CD4-positive, alpha-beta T cell treated with Interleukin-4 for 4 hours (primary cell): ENCODE data around the gene MSANTD1.
A peak's percentile ranks its signal among the peaks of the same experiment; 100 is the strongest.
"Not testable (repeated sequence)": the region's sequence is repeated elsewhere in the genome, so short reads cannot be mapped to it uniquely, and the experiment has no call there.

Experiments used
- DNase-seq: peaks from one replicate; pipeline ENCODE4 v3.0.0-alpha.2; 2020

MSANTD1 gene

DNA sequence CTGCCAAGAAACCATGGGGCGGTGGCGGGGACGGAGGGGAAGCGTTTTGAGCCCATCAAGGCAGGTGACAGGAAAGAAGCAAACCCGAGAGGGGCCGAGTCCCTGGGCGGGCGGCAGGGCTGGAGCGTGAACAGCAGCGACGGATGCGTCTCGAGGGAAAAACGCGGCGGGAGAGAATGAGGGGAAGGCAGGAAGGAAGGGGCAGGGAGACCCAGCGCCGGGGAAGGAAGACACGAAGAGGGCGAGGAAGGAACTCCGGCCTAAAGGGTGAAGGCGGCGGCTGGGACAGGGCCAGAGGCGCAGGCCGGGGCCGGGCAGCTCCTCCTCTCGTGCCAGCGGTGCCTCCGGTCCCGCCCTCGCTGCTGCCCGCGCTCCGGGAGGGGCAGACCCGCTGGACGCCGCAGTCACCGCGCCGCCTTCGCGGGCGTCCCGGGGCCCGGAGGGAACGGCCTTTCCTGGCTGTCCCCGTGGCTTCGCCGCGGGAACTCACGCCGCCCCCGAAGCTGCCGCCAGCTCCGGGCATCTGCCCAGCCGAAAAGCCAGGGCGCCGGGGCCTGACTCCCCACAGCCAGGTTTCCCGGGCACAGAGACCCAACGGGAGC, 43.1 kb downstream of the MSANTD1 start:
- DNase-seq = no peak

DNA sequence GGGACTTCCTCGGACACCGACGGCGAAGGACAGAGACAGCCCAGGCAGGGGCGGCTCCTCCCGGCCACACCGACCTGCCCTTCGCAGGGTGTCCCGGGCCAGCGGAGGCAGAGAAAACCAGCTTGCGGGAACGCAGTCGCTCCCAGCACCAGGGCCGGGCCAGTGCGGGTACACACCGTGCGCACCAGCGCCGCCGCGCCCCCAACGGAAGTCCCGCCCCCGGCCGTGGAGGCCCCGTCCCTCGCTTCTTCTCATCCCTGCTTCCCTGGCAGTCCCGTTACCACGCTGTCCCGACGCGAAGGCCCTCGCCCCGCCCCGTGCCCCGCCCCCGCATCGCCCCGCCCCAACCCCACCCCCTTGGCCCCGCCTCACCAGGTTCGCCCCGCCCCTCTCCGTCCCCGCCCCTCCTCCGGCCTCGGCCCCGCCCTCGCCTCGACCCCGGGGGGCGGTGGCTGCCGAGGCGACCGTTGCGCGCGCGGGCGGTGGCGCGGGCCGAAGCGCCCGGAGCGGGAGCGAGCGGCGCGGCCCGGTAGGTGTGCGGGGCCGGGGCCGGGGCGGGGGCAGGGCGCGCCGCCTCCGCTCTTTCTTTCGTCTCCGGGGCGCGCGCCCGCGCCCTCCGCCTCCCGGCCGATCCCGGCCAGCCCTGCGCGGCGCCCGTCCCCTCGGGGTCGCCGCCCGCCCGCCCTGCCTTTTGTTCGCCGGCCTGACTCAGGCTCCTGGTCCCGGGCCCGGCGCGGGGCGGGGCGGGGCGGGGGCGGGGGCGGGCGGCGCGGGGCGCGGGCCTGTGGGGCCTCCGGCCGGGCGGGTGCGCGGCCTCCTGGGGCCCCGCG, 43.8 kb downstream of the MSANTD1 start, which contains the start of gene RGS12:
RGS12 (plus strand) TSS at position 451 of the 830 bp plus-strand sequence. CDS start 23,150 bp downstream, outside the sequence.
- peak; percentile 87 for DNase-seq

GRCh38 chr4:3293401-3294391, 44.7 kb downstream of the MSANTD1 start:
- DNase-seq = no peak

DNA sequence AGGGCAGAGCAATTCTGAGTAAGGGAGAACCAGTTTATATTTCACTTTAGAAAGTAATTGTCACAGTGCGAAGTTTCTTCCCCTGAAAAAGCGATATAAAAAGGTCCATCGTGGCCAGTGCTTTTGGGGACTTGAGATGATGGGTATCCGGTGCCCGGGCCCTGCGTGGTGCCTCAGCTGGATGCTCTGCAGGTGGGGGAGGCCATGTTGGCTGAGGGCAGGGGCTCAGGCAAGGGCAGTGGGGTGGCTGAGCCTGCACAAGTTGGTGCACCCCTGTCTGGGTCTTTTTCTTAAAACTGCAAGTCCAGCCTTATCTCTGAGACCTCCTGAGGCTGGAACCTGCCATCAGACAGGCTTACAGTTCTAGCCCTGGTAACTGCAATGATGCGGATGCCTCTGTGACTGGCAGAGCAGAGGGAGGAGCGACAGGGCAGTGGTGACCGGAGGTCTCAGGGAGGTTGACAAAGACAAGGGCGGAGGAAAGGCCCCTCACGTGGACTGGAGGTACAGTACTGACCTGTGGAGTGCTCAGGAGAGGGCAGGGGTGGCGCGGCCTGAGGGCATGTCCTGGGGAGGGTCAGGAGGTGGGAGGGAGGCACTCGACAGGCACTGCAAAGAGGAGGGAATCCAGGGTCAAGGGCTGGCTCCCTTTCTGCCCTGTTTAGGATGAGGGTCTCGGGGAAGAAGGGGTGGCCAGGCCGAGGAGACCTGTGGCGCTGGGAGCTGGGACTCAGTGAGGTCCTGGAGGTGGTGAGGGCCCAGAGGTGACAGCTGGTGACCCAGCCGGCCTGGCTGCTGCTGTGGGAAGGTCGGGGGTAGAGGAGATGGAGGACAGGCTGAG, 45.7 kb downstream of the MSANTD1 start:
- DNase-seq = no peak

GRCh38 chr4:3295837-3296624, 47.1 kb downstream of the MSANTD1 start:
- no peak for DNase-seq

GRCh38 chr4:3296651-3297050, 47.7 kb downstream of the MSANTD1 start:
- no peak for DNase-seq

DNA sequence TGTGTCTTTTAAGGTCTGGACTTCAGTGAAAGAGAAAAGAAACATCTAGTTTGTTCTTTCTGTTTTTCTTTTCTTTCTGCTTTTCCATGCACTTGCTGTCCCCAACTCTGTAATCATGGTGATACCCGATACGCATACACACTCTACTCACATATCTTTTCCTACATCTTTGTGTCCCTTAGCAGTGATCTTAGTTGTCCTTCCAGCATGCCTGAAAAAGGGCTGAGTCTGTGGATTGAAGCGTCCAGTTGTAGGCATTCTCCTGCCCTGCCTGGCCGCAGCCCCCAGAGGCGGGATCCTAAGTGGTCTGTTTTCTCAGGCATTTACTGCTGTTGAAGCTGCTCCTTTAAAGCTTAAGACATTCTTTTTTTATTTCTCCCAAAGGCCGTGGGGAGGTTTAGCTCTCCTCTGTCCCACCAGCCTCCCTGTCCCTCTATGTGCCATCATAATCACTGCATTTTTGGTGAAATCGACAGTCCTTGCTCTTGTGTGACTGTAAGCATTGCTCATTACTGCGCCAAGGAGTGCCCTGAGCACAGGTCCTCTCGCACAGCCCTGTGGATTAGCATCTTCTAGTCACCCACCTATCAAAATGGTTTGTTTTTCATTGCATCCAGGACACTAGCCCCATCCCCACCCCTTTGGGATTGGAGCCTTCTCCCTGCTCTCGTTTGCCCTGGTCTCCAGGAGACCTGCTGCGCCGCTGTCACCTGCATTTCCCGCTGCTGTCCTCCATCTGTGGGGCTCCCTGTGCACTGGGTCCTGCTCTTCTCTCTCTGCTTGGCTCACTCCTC, 48.3 kb downstream of the MSANTD1 start:
- no peak for DNase-seq

GRCh38 chr4:3299122-3299975, 50.4 kb downstream of the MSANTD1 start:
- no peak for DNase-seq

DNA sequence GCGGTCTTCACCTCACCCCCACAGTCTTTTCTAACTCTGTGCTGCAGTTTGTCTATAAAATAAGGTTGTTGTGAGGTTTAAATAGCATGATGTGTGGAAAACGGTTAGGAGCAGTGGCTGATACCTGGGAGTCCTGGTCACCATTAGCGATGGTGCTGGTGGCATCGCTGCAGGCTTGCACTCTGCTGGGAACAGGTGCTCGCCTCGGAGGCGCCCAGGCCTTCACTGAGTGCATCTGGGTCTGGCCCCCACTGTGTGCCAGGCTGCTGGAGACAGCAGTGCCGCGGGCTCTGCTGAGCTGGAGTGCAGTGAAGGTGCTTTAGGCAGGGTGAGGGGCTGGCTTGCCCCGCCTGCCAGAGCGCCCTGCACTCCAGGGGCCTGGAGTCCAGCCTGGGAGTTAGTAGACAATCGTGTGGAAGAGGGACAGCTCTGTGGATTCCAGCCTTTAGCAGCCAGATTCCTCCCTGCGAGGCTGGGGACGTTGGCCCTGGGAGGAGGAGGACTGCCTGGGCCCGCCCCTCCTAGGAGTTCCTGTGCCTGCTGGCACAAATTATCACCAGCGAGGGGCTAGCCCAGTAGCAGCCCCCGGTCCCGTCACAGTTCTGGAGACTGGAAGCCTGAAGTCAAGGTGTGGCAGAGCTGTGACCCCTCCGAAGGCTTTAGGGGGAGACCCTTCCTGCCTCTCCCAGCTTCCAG, 51.2 kb downstream of the MSANTD1 start:
- DNase-seq = no peak

GRCh38 chr4:3300882-3301281, 51.9 kb downstream of the MSANTD1 start:
- DNase-seq = not testable (repeated sequence)

GRCh38 chr4:3301450-3302172, 52.7 kb downstream of the MSANTD1 start:
- no peak for DNase-seq

- peak; percentile 80 for DNase-seq
Measured at GRCh38 chr4:3302173-3302785, 53.3 kb downstream of the MSANTD1 start.

DNA sequence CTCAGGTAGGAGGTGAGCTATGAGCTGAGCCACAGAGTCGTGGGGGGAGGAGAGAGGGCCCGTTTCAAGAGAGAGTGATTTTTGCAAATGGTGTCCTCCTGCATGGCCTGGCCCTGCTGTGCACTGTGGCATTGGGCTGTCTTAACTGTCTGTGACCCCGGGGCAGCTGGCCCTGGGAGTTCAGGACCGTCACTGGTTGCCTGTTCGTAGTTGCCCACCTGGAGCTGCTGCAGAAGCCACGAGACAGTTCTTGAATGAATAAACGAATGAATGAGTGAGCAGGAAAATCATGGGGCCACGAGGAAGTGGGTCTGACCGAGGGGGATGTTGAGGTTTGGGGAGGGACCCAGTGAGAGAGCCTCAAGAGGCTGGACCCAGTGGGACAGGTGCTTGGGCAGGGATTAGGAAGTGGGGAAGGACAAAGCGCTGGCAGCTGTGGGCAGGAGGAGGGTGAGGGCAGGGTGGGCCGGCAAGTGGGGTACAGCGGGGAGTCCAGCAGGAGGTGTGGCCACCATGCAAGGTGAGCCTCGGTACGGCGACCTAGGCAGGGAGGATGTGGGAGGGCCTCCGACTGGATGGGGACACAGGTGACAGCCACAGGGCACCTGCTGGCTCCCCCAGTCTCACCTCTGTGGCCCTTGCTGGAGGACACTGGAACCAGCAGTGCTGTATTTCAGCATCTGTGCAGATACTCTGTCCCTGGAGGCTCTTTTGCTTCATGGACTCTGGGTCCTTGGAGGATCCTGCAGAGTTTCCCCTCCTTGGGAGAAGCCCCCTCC, 54.0 kb downstream of the MSANTD1 start:
- DNase-seq = no peak

DNA sequence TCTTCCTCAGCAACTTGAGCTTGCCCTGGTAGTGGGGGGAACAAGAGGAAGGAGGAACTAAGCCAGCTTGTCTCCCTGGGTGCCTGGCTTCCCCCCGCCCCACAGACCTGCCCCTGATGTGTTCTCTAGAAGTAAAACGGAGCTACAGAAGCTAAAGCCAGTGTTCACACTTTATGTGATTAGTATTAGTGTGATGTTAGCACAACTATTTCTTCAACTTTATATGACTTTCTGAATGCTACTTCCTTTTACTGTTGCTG, 54.5 kb downstream of the MSANTD1 start:
- DNase-seq = no peak

GRCh38 chr4:3303923-3304710, 55.2 kb downstream of the MSANTD1 start:
- DNase-seq = no peak
